ENCODE measurements around the gene TGIF2. TPM values are rescaled to one million over a fixed set of nuclear protein-coding genes. Genes with fewer than 3 reads are reported as not detected.
"Not testable (repeated sequence)": the region's sequence is repeated elsewhere in the genome, so short reads cannot be mapped to it uniquely, and the experiment has no call there.

Gene TGIF2
- total RNA-seq, 1 donor from 2014 or later: 18.8 TPM

DNA sequence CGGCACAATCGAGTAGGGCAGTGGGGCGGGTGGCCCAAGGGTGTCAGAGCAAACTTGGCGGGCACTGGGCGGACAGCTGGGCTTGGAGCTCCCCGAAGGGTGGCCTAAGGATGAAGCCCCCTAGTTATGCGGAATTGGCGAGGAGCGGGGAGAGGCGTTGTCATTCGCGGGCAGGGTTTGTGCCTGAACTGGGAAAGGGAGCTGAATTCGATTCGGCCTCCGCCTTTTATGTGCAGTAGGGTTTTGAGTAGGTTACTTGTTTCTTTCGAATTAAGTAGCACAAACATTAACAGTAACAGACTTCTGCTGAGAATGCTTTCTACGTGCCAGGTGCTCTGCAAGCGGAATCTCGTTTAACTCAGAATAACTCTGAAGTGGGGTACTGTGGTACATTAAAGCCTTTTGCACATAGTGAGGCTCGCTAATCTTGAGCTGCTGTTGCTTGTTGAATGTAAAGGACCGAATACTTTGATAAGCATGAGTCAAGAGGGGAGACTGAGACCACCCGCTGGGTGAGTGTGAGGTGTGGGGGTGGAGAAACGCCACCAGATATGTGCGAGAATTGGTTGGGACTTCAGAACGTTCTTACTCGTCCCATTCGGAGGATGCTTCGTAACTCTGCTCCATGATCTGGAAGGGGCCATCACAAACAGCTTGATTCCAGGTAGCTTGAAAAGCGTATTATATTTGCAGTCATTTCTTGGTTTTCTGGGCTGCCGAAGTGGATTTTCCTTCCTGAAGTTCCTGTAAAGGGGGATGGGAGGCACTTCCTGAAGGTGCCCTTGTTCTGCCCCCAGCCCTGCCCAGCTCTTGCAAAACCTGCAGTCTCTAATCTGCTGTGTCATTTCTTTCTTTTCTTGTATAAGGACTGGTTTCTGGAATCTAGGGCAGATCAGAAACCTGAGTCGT, 33.0 kb downstream of the TGIF2 start:
- H3K4me3 Mint-ChIP-seq (ENCODE audit: unreplicated experiment): peak overlapping the region; percentile 89
- no peaks in the 10 kb centered on the region for H3K9me3 Mint-ChIP-seq (ENCODE audit: low read depth)
- peak overlapping the region; percentile 93 for H3K27ac Mint-ChIP-seq (ENCODE audit: unreplicated experiment)
- peaks cover 3% of the 10 kb centered on the region for H3K36me3 Mint-ChIP-seq (ENCODE audit: low read depth)
- peaks cover 23% of the 10 kb centered on the region for H3K4me1 Mint-ChIP-seq (ENCODE audit: low read depth)
- no peaks in the 10 kb centered on the region for H3K27me3 Mint-ChIP-seq (ENCODE audit: low read depth)
- no peak for DNase-seq (ENCODE audit: low spot score)
- TF ChIP-seq CTCF (IDR thresholded peaks at IDR 0.05): no peak

GRCh38 chr20:36607586-36608387, 34.4 kb downstream of the TGIF2 start:
- no peaks in the 10 kb centered on the region for H3K9me3 Mint-ChIP-seq (ENCODE audit: low read depth)
- H3K4me1 Mint-ChIP-seq (ENCODE audit: low read depth): peaks cover 23% of the 10 kb centered on the region
- H3K36me3 Mint-ChIP-seq (ENCODE audit: low read depth): peaks cover 9% of the 10 kb centered on the region
- no peak for DNase-seq (ENCODE audit: low spot score)
- no peak for TF ChIP-seq CTCF (IDR thresholded peaks at IDR 0.05)
- H3K27me3 Mint-ChIP-seq (ENCODE audit: low read depth): no peaks in the 10 kb centered on the region
- H3K27ac Mint-ChIP-seq (ENCODE audit: unreplicated experiment): peak overlapping the region; percentile 63
- H3K4me3 Mint-ChIP-seq (ENCODE audit: unreplicated experiment): peak overlapping the region; percentile 52

DNA sequence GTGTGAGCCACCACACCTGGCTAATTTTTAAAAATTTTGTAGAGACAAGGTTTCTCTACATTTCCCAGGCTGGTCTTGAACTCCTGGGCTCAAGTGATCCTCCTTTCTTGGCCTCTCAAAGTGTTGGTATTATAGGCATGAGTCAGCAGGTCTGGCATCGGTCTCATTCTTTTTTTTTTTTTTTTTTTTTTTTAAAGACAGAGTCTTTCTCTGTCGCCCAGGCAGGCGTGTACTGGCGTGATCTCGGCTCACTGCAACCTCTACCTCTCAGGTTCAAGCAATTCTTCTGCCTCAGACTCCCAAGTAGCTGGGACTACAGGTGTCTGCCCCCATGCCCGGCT, 35.0 kb downstream of the TGIF2 start:
- Mint-ChIP-seq H3K4me1 (ENCODE audit: low read depth) (peaks cover 23% of the 10 kb centered on the region), H3K36me3 (ENCODE audit: low read depth) (peaks cover 11% of the 10 kb centered on the region)
- not testable (repeated sequence) for H3K4me3 Mint-ChIP-seq (ENCODE audit: unreplicated experiment); DNase-seq (ENCODE audit: low spot score); H3K9me3 Mint-ChIP-seq (ENCODE audit: low read depth); H3K27ac Mint-ChIP-seq (ENCODE audit: unreplicated experiment); H3K27me3 Mint-ChIP-seq (ENCODE audit: low read depth)

- TF ChIP-seq CTCF (IDR thresholded peaks at IDR 0.05): no peak
- no peaks in the 10 kb centered on the region for H3K27me3 Mint-ChIP-seq (ENCODE audit: low read depth)
- H3K36me3 Mint-ChIP-seq (ENCODE audit: low read depth): peaks cover 17% of the 10 kb centered on the region
These were observed 38.2 kb downstream of the TGIF2 start for GRCh38 chr20:36611625-36612024.

DNA sequence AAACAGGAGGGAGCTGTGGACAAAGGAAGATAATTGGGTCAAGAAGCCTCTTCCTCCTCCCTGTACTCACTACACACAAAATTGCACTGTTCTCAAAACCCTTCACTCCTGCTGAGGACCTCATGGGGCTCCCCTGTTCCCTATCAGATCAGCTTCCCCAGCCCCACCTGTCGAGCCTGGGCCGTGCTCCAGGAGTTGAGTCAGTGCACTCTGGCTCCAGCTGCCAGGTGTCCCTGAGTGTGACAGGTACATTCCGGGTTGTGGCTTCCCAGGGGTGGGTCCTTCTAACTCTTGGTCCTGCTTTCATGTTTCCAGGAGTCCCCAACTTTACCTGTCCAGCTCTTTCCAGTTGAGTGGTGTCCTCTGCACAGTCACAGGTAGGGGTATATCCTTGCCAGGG, 40.6 kb downstream of the TGIF2 start:
- no peaks in the 10 kb centered on the region for H3K9me3 Mint-ChIP-seq (ENCODE audit: low read depth)
- no peak overlapping the region for H3K4me3 Mint-ChIP-seq (ENCODE audit: unreplicated experiment)
- no peak overlapping the region for H3K27ac Mint-ChIP-seq (ENCODE audit: unreplicated experiment)
- TF ChIP-seq CTCF (IDR thresholded peaks at IDR 0.05): no peak
- H3K4me1 Mint-ChIP-seq (ENCODE audit: low read depth): no peaks in the 10 kb centered on the region
- DNase-seq (ENCODE audit: low spot score): no peak
- no peaks in the 10 kb centered on the region for H3K27me3 Mint-ChIP-seq (ENCODE audit: low read depth)
- H3K36me3 Mint-ChIP-seq (ENCODE audit: low read depth): peaks cover 14% of the 10 kb centered on the region

More at GRCh38 chr20:36611625-36612024, 38.2 kb downstream of the TGIF2 start:
- Mint-ChIP-seq H3K9me3 (ENCODE audit: low read depth) (no peaks in the 10 kb centered on the region), H3K4me1 (ENCODE audit: low read depth) (peaks cover 13% of the 10 kb centered on the region), H3K4me3 (ENCODE audit: unreplicated experiment) (no peak overlapping the region), H3K27ac (ENCODE audit: unreplicated experiment) (no peak overlapping the region)
- no peak for DNase-seq (ENCODE audit: low spot score)

All from chondrocyte (in vitro differentiated cells).